Transverse colon (tissue), 4 donors: ENCODE results near the gene HIP1. TPM values are rescaled to one million over a fixed set of nuclear protein-coding genes. Genes with fewer than 3 reads are reported as not detected.

Experiments used
- DNase-seq: peaks from one replicate; pipeline ENCODE4 v3.0.0-alpha.2; 2019
- H3K27ac ChIP-seq, 4 donors: fragments of 200-600 bp; sonication (generic); 2 replicates each; pipeline ENCODE4 v1.5.1; 2016 to 2018; ENCODE audit warnings: inconsistent platforms in 4 of 4
- H3K27me3 ChIP-seq: fragments of 200-600 bp; sonication (generic); 2 replicates; pipeline ENCODE4 v1.5.1; 2017; ENCODE audit warnings: inconsistent platforms
- H3K36me3 ChIP-seq, 4 donors: fragments of 200-600 bp; sonication (generic); 2 replicates each; pipeline ENCODE4 v1.5.1; 2017 to 2019; ENCODE audit warnings: inconsistent platforms in 4 of 4
- H3K4me1 ChIP-seq, 4 donors: fragments of 200-600 bp; sonication (generic); 2 replicates each; pipeline ENCODE4 v1.5.1; 2017 to 2020; ENCODE audit warnings: inconsistent platforms in 4 of 4
- H3K4me3 ChIP-seq, 4 donors: fragments of 200-600 bp; sonication (generic); 1 replicate in 1 of 4; 2 replicates in 3 of 4; pipeline versions ENCODE4 v1.5.1 to v1.6.1; 2017 to 2019; ENCODE audit warnings: inconsistent platforms in 4 of 4
- H3K9me3 ChIP-seq, 2 donors: fragments of 200-600 bp; sonication (generic); 2 replicates each; pipeline ENCODE4 v1.5.1; 2017 to 2019; ENCODE audit warnings: inconsistent platforms in 2 of 2
- EP300 ChIP-seq: sonication (generic); formaldehyde crosslinking; IDR thresholded peaks from one replicate; pipeline ENCODE4 v1.6.1; 2017; ENCODE audit warnings: antibody characterized with exemption, low read depth
- POLR2A ChIP-seq: fragments of 450-650 bp; IDR thresholded peaks from one replicate; pipeline ENCODE4 v1.6.1; 2016; ENCODE audit warnings: antibody characterized with exemption, mild to moderate bottlenecking, moderate library complexity
- POLR2AphosphoS5 ChIP-seq, 3 donors: sonication (generic); formaldehyde crosslinking; IDR thresholded peaks; one replicate each; pipeline ENCODE4 v1.6.1; 2016; ENCODE audit warnings: antibody characterized with exemption in 3 of 3
- WGBS, 2 donors: methylation state at CpG; one replicate each; pipeline ENCODE4 v1.1.5; 2018; ENCODE audit warnings: low coverage in 1 of 2; 5-methylcytosine and 5-hydroxymethylcytosine counted together
- in situ Hi-C, 4 donors: fragments of 200-750 bp; cut with MboI; loops; one replicate each; pipeline versions ENCODE4 v1.15.0 to v1.15.1; 2017; ENCODE audit warnings: low sequenced_read_pairs in 3 of 4, low pct_ligation_motif_present in 1 of 4, low pct_unique_long_range_greater_than_20kb in 1 of 4
- intact Hi-C: fragments of 100-400 bp; cut with DNase I; formaldehyde crosslinking; loops from one replicate; pipeline ENCODE4 v1.15.1; 2023; ENCODE audit warnings: low total_unique reads
- total RNA-seq, 4 donors: library from RNA; depleted of rRNA; stranded (reverse); fragments of >200 nt; gene quantifications; one replicate each; pipeline ENCODE4 v1.1.0, GENCODE V29; 2016
- TF ChIP-seq, protein P1 (sequence below), 5 experiments: fragments of 200-600 bp in 3 of 5; fragments of 450-650 bp in 2 of 5; sonication (generic) in 3 of 5; IDR thresholded peaks; 1 replicate in 2 of 5; 2 replicates in 3 of 5; pipeline ENCODE4 v1.5.1; 2016 to 2017; ENCODE audit warnings: antibody characterized with exemption in 5 of 5, inconsistent platforms in 3 of 5, mild to moderate bottlenecking in 2 of 5, moderate library complexity in 1 of 5

HIP1 gene
- total RNA-seq, 4 donors from 2014 or later: 3.7 to 20.1 (median 4.7) TPM

- intact Hi-C loops: no loop called here
- H3K36me3 ChIP-seq: no peaks in the 10 kb centered on the region
- WGBS, 2 donors: 86 to 100% methylated on average over 1 to 10 of the region's 10 CpGs
These were observed 80.4 kb downstream of the HIP1 start for GRCh38 chr7:75658369-75658768.

GRCh38 chr7:75657866-75658265 lies 80.9 kb downstream of the HIP1 start:
- TF ChIP-seq POLR2AphosphoS5 (IDR thresholded peaks at IDR 0.05) (no peak), POLR2A (no peak), EP300 (no peak)
- TF ChIP-seq, protein P1, sequence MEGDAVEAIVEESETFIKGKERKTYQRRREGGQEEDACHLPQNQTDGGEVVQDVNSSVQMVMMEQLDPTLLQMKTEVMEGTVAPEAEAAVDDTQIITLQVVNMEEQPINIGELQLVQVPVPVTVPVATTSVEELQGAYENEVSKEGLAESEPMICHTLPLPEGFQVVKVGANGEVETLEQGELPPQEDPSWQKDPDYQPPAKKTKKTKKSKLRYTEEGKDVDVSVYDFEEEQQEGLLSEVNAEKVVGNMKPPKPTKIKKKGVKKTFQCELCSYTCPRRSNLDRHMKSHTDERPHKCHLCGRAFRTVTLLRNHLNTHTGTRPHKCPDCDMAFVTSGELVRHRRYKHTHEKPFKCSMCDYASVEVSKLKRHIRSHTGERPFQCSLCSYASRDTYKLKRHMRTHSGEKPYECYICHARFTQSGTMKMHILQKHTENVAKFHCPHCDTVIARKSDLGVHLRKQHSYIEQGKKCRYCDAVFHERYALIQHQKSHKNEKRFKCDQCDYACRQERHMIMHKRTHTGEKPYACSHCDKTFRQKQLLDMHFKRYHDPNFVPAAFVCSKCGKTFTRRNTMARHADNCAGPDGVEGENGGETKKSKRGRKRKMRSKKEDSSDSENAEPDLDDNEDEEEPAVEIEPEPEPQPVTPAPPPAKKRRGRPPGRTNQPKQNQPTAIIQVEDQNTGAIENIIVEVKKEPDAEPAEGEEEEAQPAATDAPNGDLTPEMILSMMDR (IDR thresholded peaks at IDR 0.05): no peak
- Histone ChIP-seq H3K36me3 (no peaks in the 10 kb centered on the region), H3K4me1 (no peaks in the 10 kb centered on the region), H3K27ac (no peak overlapping the region), H3K4me3 (no peak overlapping the region), H3K9me3 (no peaks in the 10 kb centered on the region), H3K27me3 (no peaks in the 10 kb centered on the region)
- 84 to 88% methylated on average over 5 to 6 of the region's 6 CpGs for WGBS, 2 donors
- intact Hi-C loops (no loop called here), in situ Hi-C loops (no loop called here)
- DNase-seq: no peak

More at GRCh38 chr7:75658369-75658768, 80.4 kb downstream of the HIP1 start:
- no peaks in the 10 kb centered on the region for H3K9me3 ChIP-seq
- H3K4me1 ChIP-seq: no peaks in the 10 kb centered on the region
- DNase-seq: no peak
- no peaks in the 10 kb centered on the region for H3K27me3 ChIP-seq
- H3K27ac ChIP-seq: no peak overlapping the region
- in situ Hi-C loops: no loop called here
- no peak overlapping the region for H3K4me3 ChIP-seq
- no peak for TF ChIP-seq POLR2A

GRCh38 chr7:75656740-75657139 lies 82.0 kb downstream of the HIP1 start:
- Histone ChIP-seq H3K4me1 (no peaks in the 10 kb centered on the region), H3K27ac (no peak overlapping the region), H3K9me3 (no peaks in the 10 kb centered on the region), H3K36me3 (no peaks in the 10 kb centered on the region), H3K27me3 (no peaks in the 10 kb centered on the region), H3K4me3 (no peak overlapping the region)
- no peak for DNase-seq
- in situ Hi-C loops: no loop called here
- TF ChIP-seq POLR2A (no peak), EP300 (no peak)
- 88 to 93% methylated on average over 2 to 7 of the region's 7 CpGs for WGBS, 2 donors
- intact Hi-C loops: no loop called here

- Histone ChIP-seq H3K27ac (no peak overlapping the region), H3K9me3 (no peaks in the 10 kb centered on the region), H3K36me3 (no peaks in the 10 kb centered on the region), H3K4me3 (no peak overlapping the region), H3K4me1 (no peaks in the 10 kb centered on the region), H3K27me3 (no peaks in the 10 kb centered on the region)
- in situ Hi-C loops (no loop called here), intact Hi-C loops (no loop called here)
- 88 to 92% methylated on average over 2 of the region's 2 CpGs for WGBS, 2 donors
- TF ChIP-seq, protein P1 (IDR thresholded peaks at IDR 0.05): no peak
- no peak for TF ChIP-seq POLR2AphosphoS5 (IDR thresholded peaks at IDR 0.05)
- TF ChIP-seq EP300: no peak
- no peak for TF ChIP-seq POLR2A
- no peak for DNase-seq
These were observed 83.2 kb downstream of the HIP1 start for GRCh38 chr7:75655536-75655935.

- H3K4me3 ChIP-seq: no peak overlapping the region
- H3K36me3 ChIP-seq: no peaks in the 10 kb centered on the region
- in situ Hi-C loops (no loop called here), intact Hi-C loops (no loop called here)
- H3K4me1 ChIP-seq: no peaks in the 10 kb centered on the region
- no peaks in the 10 kb centered on the region for H3K9me3 ChIP-seq
- DNase-seq: no peak
- TF ChIP-seq, protein P1 (IDR thresholded peaks at IDR 0.05): no peak
- TF ChIP-seq POLR2A (no peak), POLR2AphosphoS5 (IDR thresholded peaks at IDR 0.05) (no peak)
- 68 to 100% methylated on average over 1 to 4 of the region's 4 CpGs for WGBS, 2 donors
- H3K27ac ChIP-seq: no peak overlapping the region
- no peaks in the 10 kb centered on the region for H3K27me3 ChIP-seq
These were observed 83.9 kb downstream of the HIP1 start for GRCh38 chr7:75654855-75655254.
